PC-3 (cell line): ENCODE data around the gene SMPD3. TPM values are rescaled to one million over a fixed set of nuclear protein-coding genes. Genes with fewer than 3 reads are reported as not detected.

Experiments
- ATAC-seq: fragments of 200-7000 bp; cut with Tn5 transposase; 2 replicates; pipeline ENCODE4 v1.9.1; 2020; ENCODE audit warnings: mild to moderate bottlenecking, moderate library complexity
- BruUV-seq: library from RNA; stranded (reverse); fragments of 400-500 nt; replicated peaks from 2 replicates; lab custom pipeline; 2021; lab: Mats Ljungman, UMichigan
- CTCF ChIA-PET: fragments of 300-600 bp; sonication (Branson Sonifier 250); formaldehyde crosslinking; loops from one replicate; lab custom pipeline; 2022; ENCODE audit warnings: antibody characterized with exemption; lab: Charles Lee
- POLR2A ChIA-PET: fragments of 300-600 bp; sonication (Branson Sonifier 250); formaldehyde crosslinking; loops from one replicate; lab custom pipeline; 2022; ENCODE audit warnings: antibody characterized with exemption; ENCODE audit not compliant: unreplicated experiment; lab: Charles Lee
- DNase-seq: peaks from one replicate; pipeline ENCODE4 v3.0.0-alpha.2; 2015
- H2AFZ ChIP-seq: fragments of 300-600 bp; sonication (generic); 2 replicates; pipeline ENCODE4 v1.6.0; 2016; ENCODE audit warnings: antibody characterized with exemption, low read length
- H3F3A ChIP-seq: fragments of 300-600 bp; sonication (generic); one replicate; pipeline ENCODE4 v1.6.0; 2017; ENCODE audit warnings: antibody characterized with exemption, low read length, control low read depth, mild to moderate bottlenecking; ENCODE audit not compliant: unreplicated experiment
- H3K27ac ChIP-seq: fragments of 300-600 bp; sonication (generic); 2 replicates; pipeline ENCODE4 v1.5.1; 2016; ENCODE audit warnings: mild to moderate bottlenecking, low read length
- H3K27me3 ChIP-seq: fragments of 300-600 bp; sonication (generic); 2 replicates; pipeline ENCODE4 v1.6.1; 2016; ENCODE audit warnings: low read length, mixed read lengths
- H3K36me3 ChIP-seq: fragments of 300-600 bp; sonication (generic); 2 replicates; pipeline ENCODE4 v1.6.1; 2016; ENCODE audit warnings: low read depth, mixed run types, low read length, mixed read lengths
- H3K4me1 ChIP-seq: fragments of 300-600 bp; sonication (generic); 2 replicates; pipeline ENCODE4 v1.5.1; 2016; ENCODE audit warnings: low read length; ENCODE audit not compliant: insufficient read depth
- H3K4me2 ChIP-seq: fragments of 300-600 bp; sonication (generic); 2 replicates; pipeline ENCODE4 v1.6.0; 2016; ENCODE audit warnings: low read length
- H3K4me3 ChIP-seq: fragments of 300-600 bp; sonication (generic); 2 replicates; pipeline ENCODE4 v1.5.1; 2016; ENCODE audit warnings: mild to moderate bottlenecking, low read length, mixed read lengths
- H3K79me2 ChIP-seq: fragments of 300-600 bp; sonication (generic); 2 replicates; pipeline ENCODE4 v1.6.1; 2017; ENCODE audit warnings: low read length, mixed read lengths
- H3K9ac ChIP-seq: fragments of 300-600 bp; sonication (generic); 2 replicates; pipeline ENCODE4 v1.6.0; 2016; ENCODE audit warnings: mild to moderate bottlenecking, low read length
- H3K9me2 ChIP-seq: fragments of 300-600 bp; sonication (generic); replicated peaks from 2 replicates; pipeline ENCODE4 v1.6.1; 2016; ENCODE audit warnings: mixed run types, low read length, mixed read lengths
- H3K9me3 ChIP-seq: fragments of 300-600 bp; sonication (generic); 2 replicates; pipeline ENCODE4 v1.6.1; 2016; ENCODE audit warnings: low read length, mixed read lengths
- H4K20me1 ChIP-seq: fragments of 300-600 bp; sonication (generic); 2 replicates; pipeline ENCODE4 v1.6.1; 2016; ENCODE audit warnings: low read length, mixed read lengths
- EZH2 ChIP-seq: fragments of 300-600 bp; sonication (generic); IDR thresholded peaks from one replicate; pipeline ENCODE4 v1.6.1; 2017; ENCODE audit warnings: antibody characterized with exemption, mild to moderate bottlenecking, low read length; ENCODE audit not compliant: unreplicated experiment
- EZH2phosphoT487 ChIP-seq: fragments of 300-600 bp; sonication (generic); IDR thresholded peaks from 2 replicates; pipeline ENCODE4 v1.6.1; 2018; ENCODE audit warnings: mild to moderate bottlenecking, antibody characterized with exemption, low read length, borderline replicate concordance
- intact Hi-C: fragments of 100-400 bp; cut with micrococcal nuclease; formaldehyde crosslinking; loops from 2 replicates; pipeline ENCODE4 v1.9.0; 2023
- total RNA-seq: library from RNA; depleted of rRNA; stranded (reverse); fragments of >200 nt; gene quantifications from 2 replicates; pipeline ENCODE4 v1.2.3, GENCODE V29; 2014
- TF ChIP-seq, protein P1 (sequence below): fragments of 300-600 bp; sonication (generic); conservative IDR thresholded peaks from 2 replicates; pipeline ENCODE4 v1.5.1; 2017; ENCODE audit warnings: antibody characterized with exemption, low read depth, mild to moderate bottlenecking, low read length

SMPD3 gene
- total RNA-seq, 1 experiment from 2014 or later: not detected

DNA sequence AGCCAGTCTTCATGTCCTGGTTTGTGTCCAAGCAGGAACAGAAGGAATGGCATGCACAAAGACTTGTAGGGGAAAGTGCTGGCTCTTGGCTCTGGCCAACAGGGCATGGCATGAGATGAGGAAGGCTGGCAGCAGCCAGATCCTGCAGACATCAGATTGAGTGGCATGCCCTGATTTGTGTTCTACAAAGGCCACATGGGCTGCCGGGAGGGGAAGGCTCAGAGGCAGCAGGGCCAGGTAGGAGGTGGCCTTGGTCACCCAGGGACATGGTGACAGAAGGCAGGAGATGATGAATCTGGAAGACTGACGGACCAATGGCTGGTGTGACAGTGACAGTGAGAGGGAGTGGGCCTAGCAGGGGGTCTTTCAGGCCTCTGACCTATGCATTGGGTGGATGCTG, 33.7 kb downstream of the SMPD3 start:
- H2AFZ ChIP-seq: no peak overlapping the region
- H4K20me1 ChIP-seq: no peaks in the 10 kb centered on the region
- H3K4me3 ChIP-seq: no peak overlapping the region
- no peaks in the 10 kb centered on the region for H3K79me2 ChIP-seq
- no peak overlapping the region for H3K4me2 ChIP-seq
- TF ChIP-seq EZH2 (no peak), EZH2phosphoT487 (no peak)
- TF ChIP-seq, protein P1, sequence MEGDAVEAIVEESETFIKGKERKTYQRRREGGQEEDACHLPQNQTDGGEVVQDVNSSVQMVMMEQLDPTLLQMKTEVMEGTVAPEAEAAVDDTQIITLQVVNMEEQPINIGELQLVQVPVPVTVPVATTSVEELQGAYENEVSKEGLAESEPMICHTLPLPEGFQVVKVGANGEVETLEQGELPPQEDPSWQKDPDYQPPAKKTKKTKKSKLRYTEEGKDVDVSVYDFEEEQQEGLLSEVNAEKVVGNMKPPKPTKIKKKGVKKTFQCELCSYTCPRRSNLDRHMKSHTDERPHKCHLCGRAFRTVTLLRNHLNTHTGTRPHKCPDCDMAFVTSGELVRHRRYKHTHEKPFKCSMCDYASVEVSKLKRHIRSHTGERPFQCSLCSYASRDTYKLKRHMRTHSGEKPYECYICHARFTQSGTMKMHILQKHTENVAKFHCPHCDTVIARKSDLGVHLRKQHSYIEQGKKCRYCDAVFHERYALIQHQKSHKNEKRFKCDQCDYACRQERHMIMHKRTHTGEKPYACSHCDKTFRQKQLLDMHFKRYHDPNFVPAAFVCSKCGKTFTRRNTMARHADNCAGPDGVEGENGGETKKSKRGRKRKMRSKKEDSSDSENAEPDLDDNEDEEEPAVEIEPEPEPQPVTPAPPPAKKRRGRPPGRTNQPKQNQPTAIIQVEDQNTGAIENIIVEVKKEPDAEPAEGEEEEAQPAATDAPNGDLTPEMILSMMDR: no peak
- no peak for DNase-seq
- intact Hi-C loops: no loop called here
- CTCF ChIA-PET: no interaction called here
- POLR2A ChIA-PET: no interaction called here
- H3K4me1 ChIP-seq: peaks cover 31% of the 10 kb centered on the region
- no peaks in the 10 kb centered on the region for H3K9me2 ChIP-seq
- no TSS peak for BruUV-seq
- no peak overlapping the region for H3K27ac ChIP-seq
- no peaks in the 10 kb centered on the region for H3F3A ChIP-seq
- ATAC-seq: no peak
- no peaks in the 10 kb centered on the region for H3K9me3 ChIP-seq
- no peak overlapping the region for H3K9ac ChIP-seq
- no peaks in the 10 kb centered on the region for H3K27me3 ChIP-seq
- no peaks in the 10 kb centered on the region for H3K36me3 ChIP-seq

DNA sequence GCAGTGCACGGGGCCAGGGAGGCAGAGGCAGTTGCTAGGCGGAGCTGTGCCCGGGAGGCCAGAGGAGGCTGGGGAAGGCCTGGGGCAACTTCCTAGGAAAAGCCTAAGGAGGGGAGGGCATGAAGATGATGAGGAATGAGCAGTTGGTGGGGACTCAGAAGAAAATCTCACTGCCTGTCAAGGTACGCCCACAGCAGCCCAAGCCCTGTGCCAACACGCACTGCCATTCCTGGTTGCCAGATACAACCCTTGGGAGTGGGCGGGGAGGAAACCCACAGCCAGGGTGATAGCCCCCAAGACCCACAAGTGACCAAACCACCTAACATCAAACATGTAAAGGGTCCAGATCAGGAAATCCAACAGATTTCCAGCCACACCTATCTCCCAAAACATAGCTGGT, 36.2 kb downstream of the SMPD3 start:
- Histone ChIP-seq H3K9me2 (no peaks in the 10 kb centered on the region), H3K4me3 (no peak overlapping the region), H2AFZ (no peak overlapping the region), H4K20me1 (no peaks in the 10 kb centered on the region), H3K4me1 (peaks cover 14% of the 10 kb centered on the region), H3F3A (no peaks in the 10 kb centered on the region), H3K36me3 (no peaks in the 10 kb centered on the region), H3K9ac (no peak overlapping the region), H3K4me2 (no peak overlapping the region), H3K79me2 (no peaks in the 10 kb centered on the region), H3K27me3 (no peaks in the 10 kb centered on the region), H3K27ac (no peak overlapping the region), H3K9me3 (no peaks in the 10 kb centered on the region)
- no peak for TF ChIP-seq EZH2phosphoT487
- no peak for TF ChIP-seq EZH2
- TF ChIP-seq, protein P1: no peak
- BruUV-seq: no TSS peak
- ChIA-PET CTCF (no interaction called here), POLR2A (no interaction called here)
- intact Hi-C loops: no loop called here
- no peak for DNase-seq
- no peak for ATAC-seq

DNA sequence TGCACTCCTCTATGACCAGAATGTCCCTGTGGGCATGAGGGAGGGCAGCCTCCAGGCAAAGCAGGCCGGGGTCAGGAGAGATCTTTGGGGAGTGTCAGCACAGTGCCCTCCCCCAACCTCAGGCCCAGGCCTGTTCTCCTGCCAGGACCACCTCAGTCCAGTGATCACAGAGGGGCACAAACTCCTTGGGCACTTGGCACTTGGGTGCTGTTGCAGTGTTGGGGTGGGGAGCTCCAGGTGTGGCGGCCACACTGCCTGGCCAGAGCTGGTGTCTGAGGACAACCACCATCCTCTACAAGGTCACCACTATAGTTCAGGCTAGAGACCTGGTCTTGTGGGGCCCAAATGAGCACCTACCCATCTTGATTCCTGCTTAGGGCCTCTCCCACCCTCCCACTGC, 37.2 kb downstream of the SMPD3 start:
- ChIA-PET CTCF (no interaction called here), POLR2A (no interaction called here)
- Histone ChIP-seq H3K79me2 (no peaks in the 10 kb centered on the region), H3K9me2 (no peaks in the 10 kb centered on the region), H3K36me3 (no peaks in the 10 kb centered on the region), H3F3A (no peaks in the 10 kb centered on the region), H3K9ac (no peak overlapping the region), H2AFZ (no peak overlapping the region), H3K4me3 (no peak overlapping the region), H3K9me3 (no peaks in the 10 kb centered on the region), H3K27ac (no peak overlapping the region), H3K4me1 (peaks cover 13% of the 10 kb centered on the region), H4K20me1 (no peaks in the 10 kb centered on the region), H3K27me3 (no peaks in the 10 kb centered on the region), H3K4me2 (no peak overlapping the region)
- no TSS peak for BruUV-seq
- no peak for DNase-seq
- intact Hi-C loops: no loop called here
- TF ChIP-seq EZH2phosphoT487 (no peak), EZH2 (no peak)
- TF ChIP-seq, protein P1: no peak
- no peak for ATAC-seq
